ENCODE measurements around the gene PPM1A.

GRCh38 chr14:60328583-60328982 lies 79.6 kb downstream of the PPM1A start:
- TF ChIP-seq POLR2A (IDR thresholded peaks at IDR 0.05), result no peak
- no peak for TF ChIP-seq CTCF (IDR thresholded peaks at IDR 0.05)
